HuH-7.5 (cell line): ENCODE data around the gene IQSEC3.
"Not testable (repeated sequence)": the region's sequence is repeated elsewhere in the genome, so short reads cannot be mapped to it uniquely, and the experiment has no call there.

Source experiments
- DNase-seq: peaks from one replicate; pipeline ENCODE4 v3.0.0; 2011; ENCODE audit warnings: low spot score

Gene IQSEC3

GRCh38 chr12:177980-178828 lies 111.6 kb downstream of the IQSEC3 start:
- no peak for DNase-seq

GRCh38 chr12:178829-179109 lies 112.2 kb downstream of the IQSEC3 start:
- DNase-seq, result no peak

GRCh38 chr12:179131-179884 lies 112.7 kb downstream of the IQSEC3 start:
- DNase-seq, result no peak

- DNase-seq, result no peak
Measured at GRCh38 chr12:179885-180284, 113.3 kb downstream of the IQSEC3 start.

GRCh38 chr12:180445-180844 lies 113.9 kb downstream of the IQSEC3 start:
- no peak for DNase-seq

- no peak for DNase-seq
Measured at GRCh38 chr12:181921-182320, 115.4 kb downstream of the IQSEC3 start.

- DNase-seq, result no peak
Measured at GRCh38 chr12:182381-182892, 115.9 kb downstream of the IQSEC3 start.

- DNase-seq, result no peak
Measured at GRCh38 chr12:184811-185575, 118.4 kb downstream of the IQSEC3 start.

- no peak for DNase-seq
Measured at GRCh38 chr12:185576-185955, 119.0 kb downstream of the IQSEC3 start.

GRCh38 chr12:186006-186625 lies 119.5 kb downstream of the IQSEC3 start:
- no peak for DNase-seq

GRCh38 chr12:187986-188909 lies 121.7 kb downstream of the IQSEC3 start:
- DNase-seq, result not testable (repeated sequence)

GRCh38 chr12:188910-189621 lies 122.5 kb downstream of the IQSEC3 start:
- peak; percentile 98 for DNase-seq

GRCh38 chr12:189622-189962 lies 123.0 kb downstream of the IQSEC3 start:
- DNase-seq, result no peak

- DNase-seq, result no peak
Measured at GRCh38 chr12:190881-191280, 124.3 kb downstream of the IQSEC3 start.

- no peak for DNase-seq
Measured at GRCh38 chr12:191541-191940, 125.0 kb downstream of the IQSEC3 start.

GRCh38 chr12:193261-193660 lies 126.7 kb downstream of the IQSEC3 start:
- no peak for DNase-seq

GRCh38 chr12:194276-194675 lies 127.7 kb downstream of the IQSEC3 start:
- DNase-seq, result no peak

- DNase-seq, result no peak
Measured at GRCh38 chr12:195156-195555, 128.6 kb downstream of the IQSEC3 start.

- no peak for DNase-seq
Measured at GRCh38 chr12:195951-196350, 129.4 kb downstream of the IQSEC3 start.

- DNase-seq, result no peak
Measured at GRCh38 chr12:196436-196835, 129.9 kb downstream of the IQSEC3 start.

GRCh38 chr12:197347-197746 lies 130.8 kb downstream of the IQSEC3 start:
- no peak for DNase-seq
